Epithelial cell of esophagus (primary cell): ENCODE measurements around the gene RCAN2.
"Not testable (repeated sequence)": the region's sequence is repeated elsewhere in the genome, so short reads cannot be mapped to it uniquely, and the experiment has no call there.

Source experiments
- DNase-seq: peaks from one replicate; pipeline ENCODE4 v3.0.0; 2010; ENCODE audit warnings: low read depth
- H3K4me3 ChIP-seq: 2 replicates; pipeline ENCODE4 v1.5.1; 2011; ENCODE audit warnings: mild to moderate bottlenecking, low read length, control low read depth
- CTCF ChIP-seq: IDR thresholded peaks from 2 replicates; pipeline ENCODE4 v1.5.1; 2011; ENCODE audit warnings: low read depth, mild to moderate bottlenecking, low read length, control low read depth, inconsistent platforms; ENCODE audit not compliant: insufficient read depth; ENCODE audit errors: missing control alignments

Gene RCAN2

GRCh38 chr6:46392294-46392693 lies 99.0 kb downstream of the RCAN2 start:
- H3K4me3 ChIP-seq: no peak overlapping the region
- no peak for TF ChIP-seq CTCF
- DNase-seq: no peak

DNA sequence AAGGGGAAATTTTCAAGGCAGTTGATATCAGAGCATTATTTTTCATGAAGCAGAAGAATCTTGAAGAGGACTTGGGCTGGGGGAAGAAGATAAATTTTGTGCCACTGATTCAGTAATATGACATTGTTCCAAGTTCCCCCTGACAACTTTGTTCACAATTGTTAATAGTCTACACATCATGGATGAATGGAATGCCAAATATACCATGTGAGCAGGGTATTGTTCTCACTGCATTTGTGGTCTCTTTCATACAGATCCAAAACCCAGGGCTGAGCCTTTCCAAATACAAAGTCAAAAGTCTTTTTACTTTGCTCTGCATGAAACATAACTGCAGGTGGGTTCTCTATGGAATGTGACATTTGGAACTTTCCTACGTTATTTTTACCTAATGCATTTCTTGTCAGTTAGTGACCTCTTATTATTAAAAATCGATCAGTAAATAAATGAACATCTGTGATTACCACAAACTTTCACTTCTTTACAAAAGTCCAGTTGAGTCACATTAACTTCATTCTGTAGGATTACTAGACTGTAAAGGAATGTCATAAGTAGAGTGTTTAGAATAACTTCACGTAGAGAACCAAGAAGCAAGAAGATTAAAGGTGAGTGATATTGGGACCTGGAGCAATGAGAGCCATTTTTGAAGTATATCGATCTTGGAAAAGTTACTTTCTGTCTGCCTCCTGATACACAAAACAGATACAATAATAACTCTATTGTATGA lies 100.9 kb downstream of the RCAN2 start:
- no peak overlapping the region for H3K4me3 ChIP-seq
- TF ChIP-seq CTCF: no peak
- DNase-seq: no peak

- DNase-seq, H3K4me3 ChIP-seq: not testable (repeated sequence)
Observed at GRCh38 chr6:46387728-46388127, 103.5 kb downstream of the RCAN2 start.

DNA sequence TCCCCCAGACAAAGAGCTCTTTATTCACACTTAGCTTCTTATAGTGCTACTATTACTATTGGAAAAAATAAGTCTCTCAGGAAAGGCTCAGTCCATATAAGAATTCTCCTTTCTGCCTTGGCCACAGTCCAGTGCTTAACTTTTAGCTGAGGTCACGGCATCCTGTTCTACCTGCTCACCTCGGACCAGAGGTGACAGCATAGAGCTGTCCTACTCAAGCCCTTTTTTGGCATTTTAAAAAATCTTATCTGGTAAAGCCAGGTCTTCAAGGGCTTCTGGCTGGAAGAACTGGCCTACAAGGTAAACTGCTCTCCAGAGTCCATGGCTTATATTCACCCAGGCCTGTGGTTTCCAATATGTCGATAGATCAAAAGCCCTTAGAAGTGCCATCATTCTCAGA lies 109.7 kb downstream of the RCAN2 start:
- DNase-seq: no peak
- TF ChIP-seq CTCF: no peak

GRCh38 chr6:46381057-46381456 lies 110.2 kb downstream of the RCAN2 start:
- TF ChIP-seq CTCF: no peak
- DNase-seq: no peak
- no peak overlapping the region for H3K4me3 ChIP-seq

More for the DNA sequence above, 109.7 kb downstream of the RCAN2 start:
- no peak overlapping the region for H3K4me3 ChIP-seq

DNA sequence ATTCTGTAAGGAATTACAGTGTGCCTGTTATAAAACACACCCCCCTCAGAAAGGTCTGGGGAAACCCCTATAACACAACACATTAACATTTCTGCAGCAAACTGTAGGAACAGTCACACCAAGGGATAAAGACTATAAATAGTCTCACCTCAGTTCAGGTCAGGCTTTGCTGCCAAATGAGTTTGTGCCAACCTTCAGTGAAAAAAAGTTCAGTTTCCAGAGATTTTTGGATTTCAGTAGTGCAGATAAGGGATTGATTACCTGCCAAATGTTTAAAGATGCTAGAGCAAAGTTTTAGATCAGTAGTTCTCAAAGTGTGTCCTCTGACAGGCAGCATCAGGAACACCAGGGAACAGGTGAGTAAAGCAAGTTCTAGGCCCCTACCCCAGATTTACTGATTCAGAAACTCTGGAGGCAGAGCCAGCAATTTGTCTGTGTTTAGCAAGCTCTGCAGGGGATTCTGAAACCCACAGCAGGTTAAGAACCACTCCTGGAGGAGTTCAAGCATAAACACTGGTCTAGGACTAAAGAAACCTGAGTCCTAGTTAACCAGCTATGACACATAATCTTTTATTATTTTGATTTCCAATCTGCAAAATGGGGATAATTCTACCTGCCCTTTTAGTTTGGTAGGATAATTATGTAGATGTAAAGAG lies 111.0 kb downstream of the RCAN2 start:
- DNase-seq: no peak
- no peak overlapping the region for H3K4me3 ChIP-seq
- TF ChIP-seq CTCF: no peak

DNA sequence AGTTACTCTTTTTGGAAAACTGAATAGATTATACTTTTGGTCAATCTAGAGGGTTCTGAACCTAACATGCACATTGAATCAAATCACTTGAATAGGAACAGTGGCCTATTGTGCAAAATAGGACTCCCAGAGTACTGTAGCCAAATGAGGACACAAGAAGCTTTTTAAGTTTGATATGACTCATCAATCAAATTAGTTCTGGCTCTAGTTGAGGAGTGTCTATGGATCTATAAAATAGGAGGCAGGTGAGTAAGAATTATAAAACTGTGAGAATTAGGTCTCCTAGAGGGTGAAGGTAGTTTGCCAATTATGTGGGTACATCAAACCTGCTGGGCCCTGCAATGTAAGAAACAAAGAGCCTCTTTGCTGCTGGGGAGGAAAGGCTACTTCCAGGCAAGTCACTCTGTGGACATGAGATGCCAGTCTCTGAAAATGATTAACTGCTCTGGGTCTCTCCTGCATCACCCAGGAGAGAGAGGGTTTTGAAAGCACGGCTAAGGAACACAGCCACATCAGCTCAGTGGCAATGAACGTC lies 112.3 kb downstream of the RCAN2 start:
- DNase-seq: no peak
- TF ChIP-seq CTCF: no peak
- H3K4me3 ChIP-seq: no peak overlapping the region
